Measurements from ENCODE around the gene LELP1.

GRCh38 chr1:153251988-153252387, 48.8 kb downstream of the LELP1 start:
- TF ChIP-seq ZNF140 (CRISPR knock-in tag; IDR thresholded peaks at IDR 0.05) (no peak), USF1 (CRISPR knock-in tag; IDR thresholded peaks at IDR 0.05) (no peak), PATZ1 (CRISPR knock-in tag; IDR thresholded peaks at IDR 0.05; ENCODE audit: borderline replicate concordance) (no peak), CREB1 (IDR thresholded peaks at IDR 0.05) (no peak), CREB1 (CRISPR knock-in tag; IDR thresholded peaks at IDR 0.05) (no peak), MTA3 (IDR thresholded peaks at IDR 0.05; ENCODE audit: borderline replicate concordance) (no peak), GTF2F1 (IDR thresholded peaks at IDR 0.05; ENCODE audit: low read depth, low read length) (no peak), GTF2E2 (tag; IDR thresholded peaks at IDR 0.05) (no peak), CTCF (IDR thresholded peaks at IDR 0.05 in 2 of 3, conservative IDR thresholded peaks at IDR 0.05 in 1 of 3; ENCODE audit: insufficient read depth in 2 of 3, low read depth in 1 of 3, low read length in 3 of 3) (no peak), ZNF766 (CRISPR knock-in tag; conservative IDR thresholded peaks at IDR 0.05) (no peak), BRCA1 (IDR thresholded peaks at IDR 0.05) (no peak), BRCA1 (CRISPR knock-in tag; IDR thresholded peaks at IDR 0.05) (no peak), BDP1 (IDR thresholded peaks at IDR 0.05; ENCODE audit: insufficient read depth, insufficient read length) (no peak), ZNF740 (CRISPR knock-in tag; IDR thresholded peaks at IDR 0.05) (no peak), ZNF740 (tag; IDR thresholded peaks at IDR 0.05) (no peak), E2F6 (IDR thresholded peaks at IDR 0.05; ENCODE audit: borderline replicate concordance in 1 of 2, extremely low read depth in 1 of 2, insufficient read depth in 1 of 2, insufficient read length in 1 of 2, low read depth in 1 of 2, low read length in 1 of 2, poor library complexity in 1 of 2, severe bottlenecking in 1 of 2) (no peak), POLR2A (conservative IDR thresholded peaks at IDR 0.05) (no peak)
